HepG2 (cell line): Measurements from ENCODE around the gene CUL7. TPM values are rescaled to one million over a fixed set of nuclear protein-coding genes. Genes with fewer than 3 reads are reported as not detected.

Experiments
- ATF7-NPFF ChIP-seq: sonication (generic); formaldehyde crosslinking; IDR thresholded peaks from 2 replicates; pipeline ENCODE4 v1.8.1; 2023; ENCODE audit warnings: mild to moderate bottlenecking, low read depth, missing genetic modification reagents, moderate library complexity
- MIER3 ChIP-seq: IDR thresholded peaks from 2 replicates; pipeline ENCODE4 v1.6.1; 2016; ENCODE audit warnings: missing compliant biosample characterization, borderline replicate concordance
- PCBP1 ChIP-seq: fragments of 200-400 bp; formaldehyde crosslinking; IDR thresholded peaks from 2 replicates; pipeline ENCODE4 v1.6.1; 2017; ENCODE audit warnings: mild to moderate bottlenecking, low read depth, low read length, borderline replicate concordance
- PITX1 ChIP-seq: sonication (generic); formaldehyde crosslinking; IDR thresholded peaks from 2 replicates; pipeline ENCODE4 v1.5.1; 2020; ENCODE audit warnings: mild to moderate bottlenecking, missing genetic modification reagents
- RFX3 ChIP-seq: IDR thresholded peaks from 2 replicates; pipeline ENCODE4 v1.6.1; 2016; ENCODE audit warnings: missing biosample characterization, missing genetic modification reagents
- SKIL ChIP-seq: sonication (generic); formaldehyde crosslinking; IDR thresholded peaks from 2 replicates; pipeline ENCODE4 v1.8.0; 2022; ENCODE audit warnings: missing genetic modification reagents, mild to moderate bottlenecking, moderate library complexity, borderline replicate concordance
- ZC3H13 ChIP-seq: sonication (generic); formaldehyde crosslinking; IDR thresholded peaks from 2 replicates; pipeline ENCODE4 v1.8.1; 2023; ENCODE audit warnings: mild to moderate bottlenecking, missing genetic modification reagents, moderate library complexity
- ZFP41 ChIP-seq: sonication (generic); formaldehyde crosslinking; IDR thresholded peaks from 2 replicates; pipeline ENCODE4 v1.4.0; 2020; ENCODE audit warnings: mild to moderate bottlenecking, missing genetic modification reagents, borderline replicate concordance
- ZNF101 ChIP-seq: sonication (generic); formaldehyde crosslinking; IDR thresholded peaks from 2 replicates; pipeline ENCODE4 v1.4.0; 2020; ENCODE audit warnings: mild to moderate bottlenecking, low read depth, missing genetic modification reagents, borderline replicate concordance
- ZNF552 ChIP-seq: sonication (generic); formaldehyde crosslinking; IDR thresholded peaks from 2 replicates; pipeline ENCODE4 v1.9.0; 2022; ENCODE audit warnings: missing genetic modification reagents, mild to moderate bottlenecking, borderline replicate concordance
- ZNF691 ChIP-seq: sonication (generic); formaldehyde crosslinking; IDR thresholded peaks from 2 replicates; pipeline ENCODE4 v1.4.0; 2020; ENCODE audit warnings: missing genetic modification reagents, low read depth, mild to moderate bottlenecking, borderline replicate concordance
- polyA plus RNA-seq, 8 experiments: library from polyadenylated mRNA; depleted of rRNA in 3 of 8; stranded (reverse) in 7 of 8; unstranded in 1 of 8; fragments of >200 nt; fragmentation: Illumina TruSeq in 4 of 8; extraction: Trizol in 4 of 8; gene quantifications; 2 replicates each; pipeline versions ENCODE4 v1.2.1 to v1.2.3, GENCODE V29; 2011 to 2016; ENCODE audit warnings: low read depth in 4 of 8, missing spikeins in 1 of 8, mixed read lengths in 1 of 8; ENCODE audit not compliant: insufficient read depth in 1 of 8
- total RNA-seq, 5 experiments: library from RNA; depleted of rRNA; stranded (reverse); fragments of >200 nt; fragmentation: Illumina TruSeq; extraction: Trizol; gene quantifications; 2 replicates each; pipeline ENCODE4 v1.2.3, GENCODE V29; 2016; ENCODE audit warnings: low read depth in 1 of 5
- TF ChIP-seq, protein P1 (sequence below): sonication (generic); formaldehyde crosslinking; IDR thresholded peaks from 2 replicates; pipeline ENCODE4 v1.4.0; 2020; ENCODE audit warnings: mild to moderate bottlenecking, missing genetic modification reagents
- TF ChIP-seq, protein P2 (sequence below): sonication (generic); formaldehyde crosslinking; conservative IDR thresholded peaks from 2 replicates; pipeline ENCODE4 v1.4.0; 2020; ENCODE audit warnings: mild to moderate bottlenecking, missing genetic modification reagents, moderate library complexity

Gene CUL7
- total and polyA plus RNA-seq, 2 of the 13 experiments (the other 11 are each of a cell fraction or from before 2014, with no cell fraction given) = 32.0 to 60.7 TPM

- TF ChIP-seq, protein P1, sequence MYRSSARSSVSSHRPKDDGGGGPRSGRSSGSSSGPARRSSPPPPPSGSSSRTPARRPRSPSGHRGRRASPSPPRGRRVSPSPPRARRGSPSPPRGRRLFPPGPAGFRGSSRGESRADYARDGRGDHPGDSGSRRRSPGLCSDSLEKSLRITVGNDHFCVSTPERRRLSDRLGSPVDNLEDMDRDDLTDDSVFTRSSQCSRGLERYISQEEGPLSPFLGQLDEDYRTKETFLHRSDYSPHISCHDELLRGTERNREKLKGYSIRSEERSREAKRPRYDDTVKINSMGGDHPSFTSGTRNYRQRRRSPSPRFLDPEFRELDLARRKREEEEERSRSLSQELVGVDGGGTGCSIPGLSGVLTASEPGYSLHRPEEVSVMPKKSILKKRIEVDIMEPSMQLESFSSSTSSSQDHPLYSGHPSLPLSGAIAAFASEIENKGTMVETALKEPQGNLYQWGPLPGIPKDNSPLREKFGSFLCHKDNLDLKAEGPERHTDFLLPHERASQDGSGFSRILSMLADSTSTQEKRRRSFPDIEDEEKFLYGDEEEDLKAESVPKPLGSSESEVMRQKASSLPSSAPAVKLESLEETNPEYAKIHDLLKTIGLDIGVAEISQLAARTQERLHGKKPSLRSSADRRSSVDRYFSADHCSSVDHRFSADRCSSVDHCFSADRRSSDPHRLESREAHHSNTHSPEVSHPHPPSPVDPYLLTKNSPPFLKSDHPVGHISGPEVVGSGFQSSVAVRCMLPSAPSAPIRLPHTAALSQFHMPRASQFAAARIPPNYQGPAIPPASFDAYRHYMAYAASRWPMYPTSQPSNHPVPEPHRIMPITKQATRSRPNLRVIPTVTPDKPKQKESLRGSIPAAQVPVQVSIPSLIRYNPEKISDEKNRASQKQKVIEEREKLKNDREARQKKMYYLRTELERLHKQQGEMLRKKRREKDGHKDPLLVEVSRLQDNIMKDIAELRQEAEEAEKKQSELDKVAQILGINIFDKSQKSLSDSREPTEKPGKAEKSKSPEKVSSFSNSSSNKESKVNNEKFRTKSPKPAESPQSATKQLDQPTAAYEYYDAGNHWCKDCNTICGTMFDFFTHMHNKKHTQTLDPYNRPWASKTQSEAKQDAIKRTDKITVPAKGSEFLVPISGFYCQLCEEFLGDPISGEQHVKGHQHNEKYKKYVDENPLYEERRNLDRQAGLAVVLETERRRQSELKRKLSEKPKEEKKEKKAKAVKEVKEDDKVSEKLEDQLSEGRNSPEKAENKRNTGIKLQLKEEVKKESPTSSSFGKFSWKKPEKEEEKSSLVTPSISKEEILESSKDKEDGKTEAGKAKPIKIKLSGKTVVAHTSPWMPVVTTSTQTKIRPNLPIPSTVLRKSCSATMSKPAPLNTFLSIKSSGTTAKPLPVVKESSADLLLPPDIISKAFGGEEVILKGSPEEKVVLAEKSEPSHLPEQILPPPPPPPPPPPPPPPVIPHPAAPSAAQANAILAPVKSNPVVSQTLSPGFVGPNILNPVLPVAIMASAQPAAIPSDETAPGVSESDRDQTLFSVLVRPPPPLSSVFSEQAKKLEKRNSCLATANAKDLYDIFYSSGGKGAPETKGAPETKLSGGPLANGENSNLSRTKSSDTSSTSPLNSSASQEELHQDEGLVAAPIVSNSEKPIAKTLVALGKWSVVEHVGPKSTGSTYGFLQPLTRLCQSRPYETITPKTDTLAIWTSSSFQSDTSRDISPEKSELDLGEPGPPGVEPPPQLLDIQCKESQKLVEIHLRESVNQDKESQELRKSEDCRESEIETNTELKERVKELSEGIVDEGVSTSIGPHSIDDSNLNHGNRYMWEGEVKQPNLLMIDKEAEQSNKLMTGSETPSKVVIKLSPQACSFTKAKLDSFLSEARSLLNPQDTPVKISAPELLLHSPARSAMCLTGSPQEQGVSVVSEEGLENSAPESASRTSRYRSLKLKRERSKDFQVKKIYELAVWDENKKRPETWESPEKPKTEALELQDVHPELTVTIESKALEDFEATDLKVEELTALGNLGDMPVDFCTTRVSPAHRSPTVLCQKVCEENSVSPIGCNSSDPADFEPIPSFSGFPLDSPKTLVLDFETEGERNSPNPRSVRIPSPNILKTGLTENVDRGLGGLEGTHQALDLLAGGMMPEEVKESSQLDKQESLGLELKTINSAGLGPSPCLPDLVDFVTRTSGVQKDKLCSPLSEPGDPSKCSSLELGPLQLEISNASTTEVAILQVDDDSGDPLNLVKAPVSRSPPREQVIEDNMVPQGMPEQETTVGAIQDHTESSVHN = no peak
- TF ChIP-seq ZNF691 (CRISPR knock-in tag) (no peak), PCBP1 (no peak), ZNF552 (CRISPR knock-in tag) (no peak), PITX1 (CRISPR knock-in tag) (no peak), ZNF101 (CRISPR knock-in tag) (no peak), MIER3 (CRISPR knock-in tag) (no peak), ZFP41 (CRISPR knock-in tag) (no peak), ATF7-NPFF (CRISPR knock-in tag) (no peak), RFX3 (CRISPR knock-in tag) (no peak), ZC3H13 (CRISPR knock-in tag) (no peak), SKIL (CRISPR knock-in tag) (no peak)
- TF ChIP-seq, protein P2, sequence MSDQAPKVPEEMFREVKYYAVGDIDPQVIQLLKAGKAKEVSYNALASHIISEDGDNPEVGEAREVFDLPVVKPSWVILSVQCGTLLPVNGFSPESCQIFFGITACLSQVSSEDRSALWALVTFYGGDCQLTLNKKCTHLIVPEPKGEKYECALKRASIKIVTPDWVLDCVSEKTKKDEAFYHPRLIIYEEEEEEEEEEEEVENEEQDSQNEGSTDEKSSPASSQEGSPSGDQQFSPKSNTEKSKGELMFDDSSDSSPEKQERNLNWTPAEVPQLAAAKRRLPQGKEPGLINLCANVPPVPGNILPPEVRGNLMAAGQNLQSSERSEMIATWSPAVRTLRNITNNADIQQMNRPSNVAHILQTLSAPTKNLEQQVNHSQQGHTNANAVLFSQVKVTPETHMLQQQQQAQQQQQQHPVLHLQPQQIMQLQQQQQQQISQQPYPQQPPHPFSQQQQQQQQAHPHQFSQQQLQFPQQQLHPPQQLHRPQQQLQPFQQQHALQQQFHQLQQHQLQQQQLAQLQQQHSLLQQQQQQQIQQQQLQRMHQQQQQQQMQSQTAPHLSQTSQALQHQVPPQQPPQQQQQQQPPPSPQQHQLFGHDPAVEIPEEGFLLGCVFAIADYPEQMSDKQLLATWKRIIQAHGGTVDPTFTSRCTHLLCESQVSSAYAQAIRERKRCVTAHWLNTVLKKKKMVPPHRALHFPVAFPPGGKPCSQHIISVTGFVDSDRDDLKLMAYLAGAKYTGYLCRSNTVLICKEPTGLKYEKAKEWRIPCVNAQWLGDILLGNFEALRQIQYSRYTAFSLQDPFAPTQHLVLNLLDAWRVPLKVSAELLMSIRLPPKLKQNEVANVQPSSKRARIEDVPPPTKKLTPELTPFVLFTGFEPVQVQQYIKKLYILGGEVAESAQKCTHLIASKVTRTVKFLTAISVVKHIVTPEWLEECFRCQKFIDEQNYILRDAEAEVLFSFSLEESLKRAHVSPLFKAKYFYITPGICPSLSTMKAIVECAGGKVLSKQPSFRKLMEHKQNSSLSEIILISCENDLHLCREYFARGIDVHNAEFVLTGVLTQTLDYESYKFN (CRISPR knock-in tag) = peak; percentile 43; the same call in 1 of the 2 replicates
Measured at GRCh38 chr6:43093436-43094289, 40.0 kb upstream of the CUL7 start (continued).
